ENCODE data around the gene EPS8. TPM values are rescaled to one million over a fixed set of nuclear protein-coding genes. Genes with fewer than 3 reads are reported as not detected.

Gene EPS8
- total RNA-seq, 1 experiment from 2014 or later = 13.9 TPM

DNA sequence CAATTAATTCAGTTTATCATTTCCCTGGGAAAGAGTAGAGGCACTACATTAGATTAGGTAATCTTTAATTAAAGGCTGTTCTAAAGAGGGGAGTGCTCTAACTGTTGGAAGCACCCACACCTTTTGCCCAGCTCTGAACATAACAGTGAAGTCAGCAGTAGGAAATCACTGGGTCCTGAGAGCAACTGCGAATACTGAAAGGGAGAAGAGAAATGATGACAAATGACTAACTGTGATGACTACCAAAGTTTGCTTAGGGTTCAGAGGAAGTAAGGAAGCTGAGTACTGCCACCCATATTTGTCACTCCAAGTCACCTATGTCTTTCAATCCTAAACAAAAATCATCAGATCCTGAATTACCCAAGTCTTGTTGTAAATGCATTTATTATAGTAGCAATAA, 140.6 kb downstream of the EPS8 start:
- ChIA-PET CTCF (no interaction called here), POLR2A (no interaction called here)
- no peaks in the 10 kb centered on the region for H3K9me3 Mint-ChIP-seq (ENCODE audit: unreplicated experiment)
- Histone ChIP-seq H3K36me3 (ENCODE audit: control insufficient read depth, insufficient read depth, low read length) (peaks cover 1% of the 10 kb centered on the region; the same call in 1 of the 2 replicates), H3K4me1 (no peaks in the 10 kb centered on the region), H3K4me3 (ENCODE audit: low read depth, low read length) (no peak overlapping the region), H3K27me3 (replicated peaks; ENCODE audit: control insufficient read depth, insufficient read depth, low read length) (0 out of 2 replicates have a peak, but pooled peaks cover 2% of the 10 kb centered on the region), H3K9me3 (no peaks in the 10 kb centered on the region)
- H3K27ac Mint-ChIP-seq (ENCODE audit: unreplicated experiment) = no peak overlapping the region
- H3K36me3 Mint-ChIP-seq (ENCODE audit: insufficient read depth, unreplicated experiment) = no peaks in the 10 kb centered on the region
- no peak for DNase-seq
- intact Hi-C loops (cut with micrococcal nuclease; ENCODE audit: unreplicated experiment) = no loop called here
- no peaks in the 10 kb centered on the region for H3K27me3 Mint-ChIP-seq (ENCODE audit: insufficient read depth, unreplicated experiment)
- no TSS peak for BruUV-seq (replicated peaks)
- TF ChIP-seq, protein P1, sequence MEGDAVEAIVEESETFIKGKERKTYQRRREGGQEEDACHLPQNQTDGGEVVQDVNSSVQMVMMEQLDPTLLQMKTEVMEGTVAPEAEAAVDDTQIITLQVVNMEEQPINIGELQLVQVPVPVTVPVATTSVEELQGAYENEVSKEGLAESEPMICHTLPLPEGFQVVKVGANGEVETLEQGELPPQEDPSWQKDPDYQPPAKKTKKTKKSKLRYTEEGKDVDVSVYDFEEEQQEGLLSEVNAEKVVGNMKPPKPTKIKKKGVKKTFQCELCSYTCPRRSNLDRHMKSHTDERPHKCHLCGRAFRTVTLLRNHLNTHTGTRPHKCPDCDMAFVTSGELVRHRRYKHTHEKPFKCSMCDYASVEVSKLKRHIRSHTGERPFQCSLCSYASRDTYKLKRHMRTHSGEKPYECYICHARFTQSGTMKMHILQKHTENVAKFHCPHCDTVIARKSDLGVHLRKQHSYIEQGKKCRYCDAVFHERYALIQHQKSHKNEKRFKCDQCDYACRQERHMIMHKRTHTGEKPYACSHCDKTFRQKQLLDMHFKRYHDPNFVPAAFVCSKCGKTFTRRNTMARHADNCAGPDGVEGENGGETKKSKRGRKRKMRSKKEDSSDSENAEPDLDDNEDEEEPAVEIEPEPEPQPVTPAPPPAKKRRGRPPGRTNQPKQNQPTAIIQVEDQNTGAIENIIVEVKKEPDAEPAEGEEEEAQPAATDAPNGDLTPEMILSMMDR (IDR thresholded peaks at IDR 0.05; ENCODE audit: insufficient read depth in 1 of 2, low read depth in 1 of 2, low read length in 1 of 2, severe bottlenecking in 1 of 2, unreplicated experiment in 1 of 2) = no peak
- no peaks in the 10 kb centered on the region for H3K4me1 Mint-ChIP-seq (ENCODE audit: low read depth, unreplicated experiment)
- H3K4me3 Mint-ChIP-seq (ENCODE audit: unreplicated experiment) = no peak overlapping the region

DNA sequence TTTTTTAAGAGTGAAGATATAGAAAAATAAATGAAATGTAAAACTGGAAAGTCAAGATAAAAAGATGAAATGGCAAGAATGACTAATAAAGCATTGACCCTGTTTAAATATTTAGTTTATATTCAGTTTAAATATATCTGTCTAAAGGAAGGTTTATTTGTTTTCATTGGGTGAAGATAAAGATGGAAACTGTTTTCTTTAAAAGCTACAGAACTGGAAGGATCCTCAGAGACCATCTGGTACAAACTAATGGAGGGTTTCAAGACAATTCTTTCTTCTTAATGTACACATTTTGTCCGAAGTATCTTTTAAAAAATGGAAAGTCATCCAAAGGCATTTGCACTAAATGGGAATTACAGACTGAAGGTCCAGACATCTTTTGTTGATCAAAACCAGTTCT, 142.6 kb downstream of the EPS8 start:
- H3K9me3 Mint-ChIP-seq (ENCODE audit: unreplicated experiment) = no peaks in the 10 kb centered on the region
- ChIA-PET POLR2A (no interaction called here), CTCF (no interaction called here)
- peaks cover 1% of the 10 kb centered on the region; the same call in 1 of the 2 replicates for H3K36me3 ChIP-seq (ENCODE audit: control insufficient read depth, insufficient read depth, low read length)
- H3K27ac Mint-ChIP-seq (ENCODE audit: unreplicated experiment) = no peak overlapping the region
- no peaks in the 10 kb centered on the region for H3K9me3 ChIP-seq
- no peak overlapping the region for H3K4me3 Mint-ChIP-seq (ENCODE audit: unreplicated experiment)
- no peaks in the 10 kb centered on the region for H3K4me1 Mint-ChIP-seq (ENCODE audit: low read depth, unreplicated experiment)
- TF ChIP-seq, protein P1 (IDR thresholded peaks at IDR 0.05; ENCODE audit: insufficient read depth in 1 of 2, low read depth in 1 of 2, low read length in 1 of 2, severe bottlenecking in 1 of 2, unreplicated experiment in 1 of 2) = no peak
- intact Hi-C loops (cut with micrococcal nuclease; ENCODE audit: unreplicated experiment) = no loop called here
- DNase-seq = no peak
- no peak overlapping the region for H3K4me3 ChIP-seq (ENCODE audit: low read depth, low read length)
- BruUV-seq (replicated peaks) = no TSS peak
- H3K4me1 ChIP-seq = no peaks in the 10 kb centered on the region
- no peaks in the 10 kb centered on the region for H3K27me3 ChIP-seq (replicated peaks; ENCODE audit: control insufficient read depth, insufficient read depth, low read length)
- no peaks in the 10 kb centered on the region for H3K36me3 Mint-ChIP-seq (ENCODE audit: insufficient read depth, unreplicated experiment)
- H3K27me3 Mint-ChIP-seq (ENCODE audit: insufficient read depth, unreplicated experiment) = no peaks in the 10 kb centered on the region

DNA sequence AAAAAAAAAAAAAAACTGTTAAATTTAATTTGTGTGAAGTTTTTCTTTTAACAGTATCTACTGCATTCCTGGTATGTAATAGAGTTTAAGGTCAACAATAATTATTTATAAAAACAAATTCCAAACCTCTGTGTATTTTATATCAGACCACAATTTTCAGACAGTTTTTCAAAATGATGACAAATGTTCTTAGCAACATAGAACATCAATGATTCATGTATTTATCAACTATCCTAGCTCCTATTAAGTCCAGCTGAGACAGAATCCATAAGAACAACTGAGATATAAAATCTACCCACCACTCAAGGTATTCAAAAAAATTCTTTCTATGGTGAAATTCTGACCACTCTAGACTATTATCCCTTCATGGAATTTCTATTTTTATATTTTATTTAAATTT, 144.5 kb downstream of the EPS8 start:
- no TSS peak for BruUV-seq (replicated peaks)
- POLR2A ChIA-PET = no interaction called here
- Histone ChIP-seq H3K4me1 (no peaks in the 10 kb centered on the region), H3K9me3 (no peaks in the 10 kb centered on the region), H3K36me3 (ENCODE audit: control insufficient read depth, insufficient read depth, low read length) (peaks cover 1% of the 10 kb centered on the region; the same call in 1 of the 2 replicates), H3K4me3 (ENCODE audit: low read depth, low read length) (no peak overlapping the region), H3K27me3 (replicated peaks; ENCODE audit: control insufficient read depth, insufficient read depth, low read length) (no peaks in the 10 kb centered on the region)
- H3K36me3 Mint-ChIP-seq (ENCODE audit: insufficient read depth, unreplicated experiment) = peaks cover 6% of the 10 kb centered on the region
- H3K27me3 Mint-ChIP-seq (ENCODE audit: insufficient read depth, unreplicated experiment) = no peaks in the 10 kb centered on the region
- DNase-seq = no peak
- H3K4me1 Mint-ChIP-seq (ENCODE audit: low read depth, unreplicated experiment) = no peaks in the 10 kb centered on the region
- TF ChIP-seq, protein P1 (IDR thresholded peaks at IDR 0.05; ENCODE audit: insufficient read depth in 1 of 2, low read depth in 1 of 2, low read length in 1 of 2, severe bottlenecking in 1 of 2, unreplicated experiment in 1 of 2) = no peak
- no peak overlapping the region for H3K27ac Mint-ChIP-seq (ENCODE audit: unreplicated experiment)
- no peaks in the 10 kb centered on the region for H3K9me3 Mint-ChIP-seq (ENCODE audit: unreplicated experiment)
- CTCF ChIA-PET = no interaction called here
- intact Hi-C loops (cut with micrococcal nuclease; ENCODE audit: unreplicated experiment) = no loop called here
- no peak overlapping the region for H3K4me3 Mint-ChIP-seq (ENCODE audit: unreplicated experiment)

All from Caco-2 (cell line).